Vagina (tissue), 2 donors: ENCODE results near the gene REM2.

ENCODE experiments used
- CTCF ChIP-seq, 3 experiments: fragments of 450-650 bp in 2 of 3; fragments of 200-600 bp in 1 of 3; sonication (generic) in 1 of 3; IDR thresholded peaks; one replicate each; pipeline ENCODE4 v1.5.1; 2017 to 2019; ENCODE audit warnings: antibody characterized with exemption in 3 of 3, mild to moderate bottlenecking in 2 of 3, moderate library complexity in 2 of 3
- POLR2A ChIP-seq, 2 donors: fragments of 450-650 bp; IDR thresholded peaks; one replicate each; pipeline ENCODE4 v1.6.1; 2017; ENCODE audit warnings: antibody characterized with exemption in 2 of 2, mild to moderate bottlenecking in 2 of 2, moderate library complexity in 2 of 2

- TF ChIP-seq POLR2A (IDR thresholded peaks at IDR 0.05) (no peak), CTCF (IDR thresholded peaks at IDR 0.05) (no peak)
Observed at GRCh38 chr14:22919601-22919921, 36.5 kb downstream of the REM2 start.
